ENCODE measurements around the gene LDLRAD4.

DNA sequence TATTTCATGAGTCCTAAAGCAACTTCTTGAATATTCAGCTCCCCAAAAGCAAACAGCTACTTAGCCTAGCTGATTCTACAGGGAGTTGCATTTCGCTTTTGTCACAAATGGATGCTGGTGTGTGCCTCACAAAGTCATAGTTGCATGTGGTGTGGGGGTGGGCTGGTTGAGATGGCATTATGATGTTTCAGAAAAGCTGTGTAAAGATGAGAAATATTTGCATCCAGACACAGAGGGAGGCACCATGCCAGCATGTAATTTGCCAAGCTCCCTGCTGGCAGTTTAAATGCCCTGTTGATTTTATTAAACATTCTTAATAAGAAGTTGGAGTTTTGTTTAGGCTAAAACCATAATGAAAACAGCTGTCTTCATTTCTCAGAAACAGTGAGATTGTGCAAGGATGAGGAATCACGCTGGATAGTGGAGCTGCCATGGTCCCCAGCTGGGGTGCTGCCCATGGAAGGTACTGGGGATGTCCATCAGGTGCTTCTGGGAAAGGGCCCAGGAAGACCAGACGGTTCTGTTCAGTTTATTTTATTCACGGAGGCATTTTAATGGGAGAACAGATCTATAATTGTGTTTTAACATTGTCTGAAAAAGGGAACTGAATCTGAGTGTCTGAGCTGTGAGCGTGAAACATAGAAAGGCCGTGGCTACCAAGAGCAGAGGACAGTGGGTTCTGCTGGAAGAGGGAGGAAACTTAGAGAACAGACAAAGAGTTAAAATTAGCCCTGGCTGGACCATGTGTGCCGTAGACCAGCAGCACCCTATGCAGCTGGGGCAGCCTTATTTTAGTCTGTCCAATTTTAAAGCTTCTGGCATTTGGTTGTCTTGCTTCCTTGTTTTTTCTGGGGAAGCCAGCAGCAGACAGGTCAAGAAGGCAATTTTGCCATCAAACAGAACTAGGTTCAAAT is 330.7 kb downstream of the LDLRAD4 start:
- no peak for TF ChIP-seq POLR2A (IDR thresholded peaks at IDR 0.05)
- TF ChIP-seq, protein P1, sequence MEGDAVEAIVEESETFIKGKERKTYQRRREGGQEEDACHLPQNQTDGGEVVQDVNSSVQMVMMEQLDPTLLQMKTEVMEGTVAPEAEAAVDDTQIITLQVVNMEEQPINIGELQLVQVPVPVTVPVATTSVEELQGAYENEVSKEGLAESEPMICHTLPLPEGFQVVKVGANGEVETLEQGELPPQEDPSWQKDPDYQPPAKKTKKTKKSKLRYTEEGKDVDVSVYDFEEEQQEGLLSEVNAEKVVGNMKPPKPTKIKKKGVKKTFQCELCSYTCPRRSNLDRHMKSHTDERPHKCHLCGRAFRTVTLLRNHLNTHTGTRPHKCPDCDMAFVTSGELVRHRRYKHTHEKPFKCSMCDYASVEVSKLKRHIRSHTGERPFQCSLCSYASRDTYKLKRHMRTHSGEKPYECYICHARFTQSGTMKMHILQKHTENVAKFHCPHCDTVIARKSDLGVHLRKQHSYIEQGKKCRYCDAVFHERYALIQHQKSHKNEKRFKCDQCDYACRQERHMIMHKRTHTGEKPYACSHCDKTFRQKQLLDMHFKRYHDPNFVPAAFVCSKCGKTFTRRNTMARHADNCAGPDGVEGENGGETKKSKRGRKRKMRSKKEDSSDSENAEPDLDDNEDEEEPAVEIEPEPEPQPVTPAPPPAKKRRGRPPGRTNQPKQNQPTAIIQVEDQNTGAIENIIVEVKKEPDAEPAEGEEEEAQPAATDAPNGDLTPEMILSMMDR (IDR thresholded peaks at IDR 0.05) = no peak

Measured in lower leg skin (tissue), 3 donors.